Stimulated activated CD4-positive, alpha-beta T cell treated with anti-CD3 and anti-CD28 coated beads, TNF-alpha, amount 100 ng/mL, for 48 hours (primary cell): Measurements from ENCODE around the gene NAT9.

Experiments used
- DNase-seq, 3 donors: peaks; one replicate each; pipeline ENCODE4 v3.0.0-alpha.2; 2020; ENCODE audit warnings: low read depth in 3 of 3

The NAT9 gene

GRCh38 chr17:74805591-74805991 lies 29.4 kb upstream of the NAT9 start:
- DNase-seq = no peak

- no peak for DNase-seq
Measured at GRCh38 chr17:74804683-74805082, 28.5 kb upstream of the NAT9 start.

- no peak for DNase-seq
Measured at GRCh38 chr17:74803971-74804370, 27.8 kb upstream of the NAT9 start.

- DNase-seq = no peak
Measured at GRCh38 chr17:74803388-74803930, 27.3 kb upstream of the NAT9 start.

GRCh38 chr17:74801896-74802295 lies 25.8 kb upstream of the NAT9 start:
- DNase-seq = no peak

- no peak for DNase-seq
Measured at GRCh38 chr17:74800531-74800930, 24.4 kb upstream of the NAT9 start.

GRCh38 chr17:74799097-74799496 lies 23.0 kb upstream of the NAT9 start:
- DNase-seq = no peak

- no peak for DNase-seq
Measured at GRCh38 chr17:74798239-74798707, 22.1 kb upstream of the NAT9 start.

GRCh38 chr17:74797824-74798223 lies 21.7 kb upstream of the NAT9 start:
- DNase-seq = no peak

- no peak for DNase-seq
Measured at GRCh38 chr17:74796866-74797265, 20.7 kb upstream of the NAT9 start.

GRCh38 chr17:74796211-74796610 lies 20.1 kb upstream of the NAT9 start:
- no peak for DNase-seq

- no peak for DNase-seq
Measured at GRCh38 chr17:74795327-74796020, 19.3 kb upstream of the NAT9 start.

- DNase-seq = no peak
Measured at GRCh38 chr17:74792586-74793105, 16.5 kb upstream of the NAT9 start.

- no peak for DNase-seq
Measured at GRCh38 chr17:74790161-74791058, 14.3 kb upstream of the NAT9 start.

GRCh38 chr17:74786431-74787055 lies 10.4 kb upstream of the NAT9 start:
- DNase-seq = no peak

GRCh38 chr17:74785981-74786360 lies 9.8 kb upstream of the NAT9 start:
- DNase-seq = no peak

- DNase-seq = peak in 1 of 3 donors; percentile 34
Measured at GRCh38 chr17:74785096-74785980, 9.2 kb upstream of the NAT9 start.

GRCh38 chr17:74784125-74784810 lies 8.1 kb upstream of the NAT9 start:
- DNase-seq = no peak

GRCh38 chr17:74782571-74782970 lies 6.4 kb upstream of the NAT9 start:
- DNase-seq = no peak

- DNase-seq = no peak
Measured at GRCh38 chr17:74780443-74781238, 4.5 kb upstream of the NAT9 start.
